Lower leg skin (tissue), 3 donors: Measurements from ENCODE around the gene MTARC2.

ENCODE experiments used
- POLR2A ChIP-seq, 2 donors: fragments of 450-650 bp; IDR thresholded peaks; one replicate each; pipeline ENCODE4 v1.6.1; 2016 to 2017; ENCODE audit warnings: antibody characterized with exemption in 2 of 2, mild to moderate bottlenecking in 1 of 2, moderate library complexity in 1 of 2
- TF ChIP-seq, protein P1 (sequence below), 3 donors: fragments of 450-650 bp; IDR thresholded peaks; one replicate each; pipeline ENCODE4 v1.5.1; 2016; ENCODE audit warnings: antibody characterized with exemption in 3 of 3, mild to moderate bottlenecking in 3 of 3, moderate library complexity in 2 of 3

GRCh38 chr1:220700556-220701179 is 47.5 kb upstream of the MTARC2 start:
- TF ChIP-seq, protein P1, sequence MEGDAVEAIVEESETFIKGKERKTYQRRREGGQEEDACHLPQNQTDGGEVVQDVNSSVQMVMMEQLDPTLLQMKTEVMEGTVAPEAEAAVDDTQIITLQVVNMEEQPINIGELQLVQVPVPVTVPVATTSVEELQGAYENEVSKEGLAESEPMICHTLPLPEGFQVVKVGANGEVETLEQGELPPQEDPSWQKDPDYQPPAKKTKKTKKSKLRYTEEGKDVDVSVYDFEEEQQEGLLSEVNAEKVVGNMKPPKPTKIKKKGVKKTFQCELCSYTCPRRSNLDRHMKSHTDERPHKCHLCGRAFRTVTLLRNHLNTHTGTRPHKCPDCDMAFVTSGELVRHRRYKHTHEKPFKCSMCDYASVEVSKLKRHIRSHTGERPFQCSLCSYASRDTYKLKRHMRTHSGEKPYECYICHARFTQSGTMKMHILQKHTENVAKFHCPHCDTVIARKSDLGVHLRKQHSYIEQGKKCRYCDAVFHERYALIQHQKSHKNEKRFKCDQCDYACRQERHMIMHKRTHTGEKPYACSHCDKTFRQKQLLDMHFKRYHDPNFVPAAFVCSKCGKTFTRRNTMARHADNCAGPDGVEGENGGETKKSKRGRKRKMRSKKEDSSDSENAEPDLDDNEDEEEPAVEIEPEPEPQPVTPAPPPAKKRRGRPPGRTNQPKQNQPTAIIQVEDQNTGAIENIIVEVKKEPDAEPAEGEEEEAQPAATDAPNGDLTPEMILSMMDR (IDR thresholded peaks at IDR 0.05): no peak
- TF ChIP-seq POLR2A (IDR thresholded peaks at IDR 0.05): no peak
